Stimulated activated CD4-positive, alpha-beta T cell treated with anti-CD3 and anti-CD28 coated beads, Interleukin-15, amount 100 ng/mL, for 24 hours (primary cell): ENCODE measurements around the gene NIPSNAP2.
"Not testable (repeated sequence)": the region's sequence is repeated elsewhere in the genome, so short reads cannot be mapped to it uniquely, and the experiment has no call there.

ENCODE experiments used
- DNase-seq: peaks from one replicate; pipeline ENCODE4 v3.0.0-alpha.2; 2020

The NIPSNAP2 gene

DNA sequence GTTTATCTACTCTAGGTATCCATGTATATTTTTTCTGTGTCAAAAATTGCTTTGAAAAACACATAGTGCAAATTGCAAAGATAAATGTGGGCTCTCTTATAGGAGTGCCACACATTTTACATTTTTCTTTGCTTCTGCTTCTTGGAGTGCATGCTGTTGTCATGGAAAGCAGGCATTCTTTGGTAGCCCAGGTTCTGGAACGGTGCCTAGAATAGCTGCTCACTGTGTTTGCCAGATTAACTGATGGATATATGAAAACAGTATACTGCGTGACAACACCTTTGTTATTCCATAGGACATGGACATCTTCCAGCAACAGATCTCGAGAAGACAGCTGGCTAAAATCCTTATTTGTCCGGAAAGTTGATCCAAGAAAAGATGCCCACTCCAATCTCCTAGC is 13.4 kb downstream of the NIPSNAP2 start:
- no peak for DNase-seq

DNA sequence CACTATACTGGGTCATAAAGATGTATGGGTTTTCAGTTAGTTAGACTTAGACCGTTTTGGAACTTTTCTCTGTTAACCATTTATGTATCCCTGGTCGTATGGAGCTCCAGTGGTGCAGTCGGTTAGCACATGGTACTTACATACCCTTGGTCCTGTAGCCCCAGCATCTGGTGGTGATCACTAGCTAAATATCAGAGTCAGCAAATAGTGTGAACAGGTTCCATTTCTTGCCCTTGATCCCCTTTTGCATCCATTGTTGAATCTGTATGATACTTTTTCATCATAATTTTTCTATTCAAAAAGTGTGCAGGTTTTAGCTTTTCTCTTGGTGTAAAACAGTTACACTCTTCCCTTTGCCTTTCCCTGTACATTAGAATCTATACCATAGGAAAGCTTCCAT is 15.9 kb downstream of the NIPSNAP2 start:
- DNase-seq, result no peak

DNA sequence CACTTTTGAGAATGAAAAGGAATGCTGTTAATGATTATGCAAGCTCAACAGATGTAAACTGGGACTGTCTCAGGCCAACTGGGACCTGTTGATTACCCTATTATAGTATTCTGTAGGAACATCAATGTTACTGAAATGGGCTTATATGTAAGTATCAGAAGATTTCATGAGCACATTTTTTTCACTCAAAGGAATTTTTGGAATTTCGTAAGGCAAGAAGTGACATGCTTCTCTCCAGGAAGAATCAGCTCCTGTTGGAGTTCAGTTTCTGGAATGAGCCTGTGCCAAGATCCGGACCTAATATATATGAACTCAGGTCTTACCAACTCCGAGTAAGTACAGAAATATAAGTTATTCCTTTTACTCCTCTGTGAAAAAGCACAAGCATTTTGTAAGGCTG is 19.2 kb downstream of the NIPSNAP2 start:
- no peak for DNase-seq

DNA sequence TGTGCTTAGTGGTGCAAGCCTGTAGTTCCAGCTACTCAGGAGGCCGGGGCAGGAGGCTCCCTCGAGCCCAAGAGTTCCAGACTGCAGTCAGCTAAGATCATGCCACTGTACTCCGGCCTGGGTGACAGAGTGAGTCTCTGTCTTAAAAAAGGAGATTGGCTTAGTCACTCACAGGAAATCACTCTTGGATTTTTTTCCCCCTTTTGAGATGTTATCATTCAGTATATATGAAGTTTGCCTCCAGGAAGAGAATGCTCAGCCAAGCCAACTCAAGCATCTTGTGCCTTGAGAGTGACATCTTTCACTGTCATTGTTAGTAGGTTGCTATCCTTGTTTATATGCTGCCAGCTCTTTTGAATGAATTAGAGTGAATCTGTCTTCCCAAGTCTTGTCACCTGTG is 28.0 kb downstream of the NIPSNAP2 start:
- no peak for DNase-seq

DNA sequence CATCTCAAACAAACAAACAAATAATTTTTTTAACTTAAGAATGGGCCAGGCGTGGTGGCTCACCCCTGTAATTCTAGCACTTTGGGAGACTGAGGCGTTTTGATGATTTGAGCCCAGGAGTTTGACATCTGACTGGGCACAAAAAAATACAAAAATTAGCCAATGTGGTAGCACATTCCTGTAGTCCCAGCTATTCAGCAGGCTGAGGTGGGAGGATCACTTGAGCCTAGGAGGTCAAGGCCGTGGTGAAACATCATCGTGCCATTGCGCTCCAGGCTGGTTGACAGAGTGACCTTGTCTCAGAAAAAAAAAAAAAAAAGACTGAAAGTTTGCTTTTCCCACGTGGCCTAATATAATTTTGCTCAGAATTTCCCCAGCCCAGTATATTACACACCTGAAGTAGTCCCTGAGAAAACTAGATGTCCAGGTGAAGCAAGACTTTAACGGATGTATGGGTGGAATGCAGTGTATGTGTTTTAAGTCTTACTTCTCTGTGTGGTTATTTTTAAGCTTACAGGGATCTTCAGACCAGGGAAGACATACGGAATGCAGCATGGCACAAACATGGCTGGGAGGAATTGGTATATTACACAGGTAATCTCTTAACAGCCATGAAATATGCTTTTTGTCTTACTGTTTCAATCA is 32.6 kb downstream of the NIPSNAP2 start:
- DNase-seq, result no peak

DNA sequence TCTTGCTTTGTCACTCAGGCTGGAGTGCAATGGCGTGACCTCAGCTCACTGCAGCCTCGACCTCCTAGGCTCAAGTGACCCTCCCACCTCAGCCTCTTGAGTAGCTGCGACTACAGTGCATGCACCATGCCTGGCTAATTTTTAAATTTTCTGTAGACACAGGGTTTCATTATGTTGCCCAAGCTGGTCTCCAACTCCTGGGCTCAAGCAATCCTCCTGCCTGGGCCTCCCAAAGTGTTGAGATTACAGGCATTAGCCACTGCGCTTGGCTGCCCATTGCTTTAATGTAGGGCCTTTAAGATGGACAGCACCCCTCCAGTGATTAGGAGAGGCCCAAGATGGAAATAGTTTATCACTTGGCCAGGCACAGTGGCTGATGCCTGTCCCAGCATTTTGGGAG is 39.4 kb downstream of the NIPSNAP2 start:
- DNase-seq, result no peak

DNA sequence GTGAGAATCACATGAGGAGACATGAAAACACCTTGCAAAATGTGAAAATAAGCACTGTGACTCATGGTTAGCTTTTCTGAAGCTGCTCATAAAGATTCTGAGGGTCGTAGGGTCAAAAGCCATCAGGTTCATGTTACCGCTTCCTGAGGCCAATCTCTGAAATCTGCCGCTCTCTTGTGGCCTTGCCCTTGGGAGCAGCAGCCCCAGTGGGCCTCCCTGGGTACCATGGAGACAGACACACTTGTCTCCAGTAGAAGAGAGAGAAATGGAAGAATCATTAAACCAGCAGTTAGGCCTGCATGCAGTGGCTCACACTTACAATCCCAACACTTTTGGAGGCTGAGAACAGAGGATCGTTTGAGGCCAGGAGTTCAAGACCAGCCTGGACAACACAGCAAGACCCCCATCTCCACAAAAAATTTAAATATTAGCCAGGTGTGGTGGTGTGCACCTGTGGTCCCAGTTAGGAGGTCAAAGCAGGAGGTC is 42.8 kb downstream of the NIPSNAP2 start:
- no peak for DNase-seq

DNA sequence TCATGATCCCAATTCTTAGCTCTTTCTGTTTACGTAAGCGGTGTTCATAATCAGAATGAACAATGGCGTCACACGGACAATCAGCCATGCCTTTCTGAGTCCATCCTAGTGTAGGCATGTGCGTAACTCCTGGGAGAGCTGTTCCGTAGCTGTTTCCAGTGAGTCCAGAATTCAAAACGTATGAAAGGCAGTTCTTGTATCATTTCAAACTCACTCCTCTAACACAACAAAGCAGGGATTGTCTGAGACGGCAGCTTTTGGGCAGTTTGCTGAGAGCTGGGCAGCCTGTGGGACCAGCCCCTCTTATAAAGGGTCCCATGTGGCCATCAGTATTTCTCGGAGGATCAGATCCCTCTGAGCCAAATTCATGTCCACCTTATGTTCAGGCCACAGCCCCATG is 43.5 kb downstream of the NIPSNAP2 start:
- no peak for DNase-seq

DNA sequence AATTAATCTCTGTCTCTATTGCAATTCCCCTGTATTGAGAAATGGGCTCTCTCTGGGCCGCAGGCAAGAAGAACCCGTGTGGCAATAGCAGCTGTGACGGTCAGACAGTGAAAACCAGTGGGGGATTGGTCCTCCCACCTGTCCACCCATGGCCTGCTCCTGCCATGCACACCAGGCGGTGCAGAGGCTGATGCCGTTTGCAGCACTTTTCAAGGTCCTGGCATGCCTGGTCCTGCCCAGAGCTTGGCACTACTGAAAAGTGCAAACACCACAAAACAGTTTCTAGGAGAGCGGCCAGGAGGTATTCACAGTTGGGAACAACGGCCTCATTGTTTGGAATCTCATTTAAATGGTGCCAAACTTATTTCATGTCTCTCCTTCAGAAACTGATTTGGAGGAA is 45.3 kb downstream of the NIPSNAP2 start:
- DNase-seq, result no peak

DNA sequence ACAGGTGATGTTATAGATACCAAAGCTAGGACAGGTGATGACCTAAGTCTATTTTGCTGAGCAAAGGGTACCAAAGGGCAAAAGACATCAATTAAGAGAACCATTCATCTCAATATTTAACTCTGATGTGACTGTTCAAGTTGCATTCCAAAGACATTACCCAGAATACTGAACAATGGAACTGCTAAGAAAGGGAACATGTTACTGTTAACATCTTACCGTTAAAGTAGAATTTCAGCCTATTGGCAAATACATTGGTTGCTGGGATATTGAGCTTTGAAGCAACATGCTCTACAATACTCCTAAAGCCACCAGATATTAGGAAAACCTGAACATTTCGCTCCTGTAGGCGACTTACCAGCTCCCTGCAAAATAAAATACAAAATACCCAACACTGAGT is 52.6 kb downstream of the NIPSNAP2 start:
- DNase-seq, result not testable (repeated sequence)

DNA sequence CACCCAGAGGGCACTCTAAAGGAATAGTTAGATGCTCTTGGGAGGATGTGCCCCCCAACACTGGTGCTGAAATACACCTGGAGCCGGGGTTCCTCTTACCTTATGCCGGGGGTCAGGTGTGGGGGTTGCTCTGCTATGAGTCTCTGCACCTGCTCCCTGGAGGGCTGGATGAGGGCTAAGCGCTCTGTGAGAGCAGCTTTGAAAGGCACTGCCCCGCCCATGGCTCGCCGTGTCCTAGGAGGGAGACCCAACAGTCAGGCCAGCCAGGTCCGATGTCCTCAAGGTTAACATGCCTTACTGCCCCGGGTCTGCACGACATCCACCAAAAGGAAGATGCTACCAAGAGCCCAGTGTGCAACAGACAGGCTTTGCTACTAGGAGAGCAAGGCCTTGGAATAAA is 55.1 kb downstream of the NIPSNAP2 start:
- DNase-seq, result no peak

DNA sequence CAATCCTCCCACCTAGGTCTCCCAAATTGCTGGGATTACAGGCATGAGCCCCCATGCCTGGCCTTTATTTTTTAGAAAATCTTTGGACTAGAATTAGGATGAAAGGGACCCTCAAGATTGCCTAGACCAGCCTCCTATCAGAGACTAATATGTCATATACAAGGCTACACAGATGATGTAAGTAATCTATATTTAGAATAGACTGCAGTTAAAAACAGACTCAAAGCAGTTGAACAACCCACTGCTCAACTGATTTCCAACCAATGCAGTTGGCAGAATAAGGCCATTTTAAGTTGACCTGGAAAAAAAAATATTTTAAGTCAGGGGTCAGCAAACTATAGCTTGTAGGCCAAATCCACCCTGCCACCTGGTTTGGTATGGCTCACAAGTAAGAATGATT is 59.1 kb downstream of the NIPSNAP2 start:
- DNase-seq, result no peak

DNA sequence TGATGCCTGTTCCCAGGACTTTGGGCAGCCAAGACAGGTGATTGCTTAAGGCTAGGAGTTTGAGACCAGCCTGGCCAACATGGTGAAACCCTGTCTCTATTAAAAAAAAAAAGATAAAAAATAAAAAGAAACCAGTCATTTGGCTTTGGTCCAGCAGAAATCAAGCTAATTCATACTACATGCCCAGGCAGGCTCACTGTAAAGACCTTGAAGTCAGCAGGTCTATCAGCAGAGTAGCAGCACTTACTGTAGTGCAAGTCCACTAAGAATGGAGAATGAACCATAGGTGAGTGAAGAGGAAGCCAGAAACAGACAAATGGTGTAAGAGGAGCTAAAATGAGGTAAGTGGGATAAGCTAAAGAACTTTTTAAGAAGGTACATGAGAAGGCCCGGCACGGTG is 62.2 kb downstream of the NIPSNAP2 start:
- DNase-seq, result no peak

DNA sequence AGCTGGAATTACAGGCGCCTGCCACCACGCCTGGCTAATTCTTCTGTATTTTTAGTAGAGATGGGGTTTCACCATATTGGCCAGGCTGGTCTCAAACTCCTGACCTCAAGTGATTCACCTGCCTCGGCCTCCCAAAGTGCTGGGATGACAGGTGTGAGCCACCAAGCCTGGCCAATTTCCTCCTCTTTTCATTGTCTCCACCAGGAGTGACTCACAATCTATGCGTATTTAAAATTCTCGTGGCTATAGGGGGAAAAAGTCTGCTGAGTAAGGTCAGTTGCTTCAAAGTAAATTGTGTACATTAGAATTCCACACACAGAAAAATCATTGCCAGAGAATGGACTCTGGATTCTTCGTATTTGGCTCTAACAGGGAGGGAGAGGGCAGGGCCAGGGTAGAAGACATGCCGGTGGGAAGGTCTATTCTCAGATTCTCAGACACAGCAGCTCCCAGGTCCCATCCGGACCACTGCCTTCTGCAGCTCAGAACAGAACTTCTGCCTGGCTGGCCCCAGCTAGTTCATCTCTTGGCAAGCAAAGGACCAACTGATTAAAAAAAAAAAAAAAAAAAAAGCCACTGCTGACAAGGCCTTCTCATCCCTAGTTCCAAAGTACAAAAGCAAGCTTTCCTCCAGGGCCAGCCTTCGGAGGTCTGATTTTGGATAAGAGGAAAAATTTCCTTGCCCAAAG is 64.7 kb downstream of the NIPSNAP2 start:
- no peak for DNase-seq

DNA sequence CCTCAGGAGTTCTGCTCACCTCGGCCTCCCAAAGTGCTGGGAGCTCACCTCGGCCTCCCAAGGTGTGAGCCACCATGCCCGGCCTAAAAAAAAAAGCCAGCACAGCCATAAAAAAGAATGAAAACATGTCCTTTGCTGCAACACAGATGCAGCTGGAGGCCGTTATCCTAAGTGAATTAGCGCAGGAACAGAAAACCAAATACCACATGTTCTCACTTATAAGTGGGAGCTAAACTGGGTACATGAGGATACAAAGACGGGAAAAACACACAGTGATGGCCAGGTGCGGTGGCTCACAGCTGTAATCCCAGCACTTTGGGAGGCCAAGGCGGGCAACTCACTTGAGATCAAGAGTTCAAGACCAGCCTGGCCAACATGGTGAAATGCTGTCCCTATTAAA is 66.0 kb downstream of the NIPSNAP2 start:
- DNase-seq, result no peak

DNA sequence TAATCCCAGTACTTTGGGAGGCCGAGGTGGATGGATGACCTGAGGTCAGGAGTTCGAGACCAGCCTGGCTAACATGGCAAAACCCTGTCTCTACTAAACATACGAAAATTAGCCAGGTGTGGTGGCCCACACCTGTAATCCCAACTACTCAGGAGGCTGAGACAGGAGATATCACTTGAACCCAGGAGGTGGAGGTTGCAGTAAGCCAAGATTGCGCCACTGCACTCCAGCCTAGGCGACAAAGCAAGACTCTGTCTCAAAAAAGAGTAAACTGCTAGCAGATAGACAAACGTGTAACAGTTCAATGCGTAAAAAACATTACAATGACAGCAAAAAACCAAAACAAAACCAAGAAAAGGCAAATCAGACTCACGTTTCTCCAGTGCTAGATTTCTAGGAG is 67.2 kb downstream of the NIPSNAP2 start:
- DNase-seq, result not testable (repeated sequence)

DNA sequence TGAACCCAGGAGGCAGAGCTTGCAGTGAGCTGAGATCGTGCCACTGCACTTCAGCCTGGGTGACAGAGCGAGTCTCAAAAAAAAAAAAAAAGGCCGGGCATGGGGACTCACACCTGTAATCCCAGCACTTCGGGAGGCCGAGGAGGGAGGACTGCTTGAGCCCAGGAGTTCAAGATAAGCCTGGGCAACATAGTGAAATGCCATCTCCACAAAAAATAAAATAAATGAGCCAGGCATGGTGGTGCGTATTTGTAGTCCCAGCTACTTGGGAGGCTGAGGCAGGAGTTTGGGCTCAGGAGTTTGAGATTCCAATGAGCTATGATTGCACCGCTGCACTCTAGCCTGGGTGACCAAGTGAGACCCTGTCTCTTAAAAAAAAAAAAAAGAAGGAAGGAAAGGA is 68.2 kb downstream of the NIPSNAP2 start:
- DNase-seq, result not testable (repeated sequence)

DNA sequence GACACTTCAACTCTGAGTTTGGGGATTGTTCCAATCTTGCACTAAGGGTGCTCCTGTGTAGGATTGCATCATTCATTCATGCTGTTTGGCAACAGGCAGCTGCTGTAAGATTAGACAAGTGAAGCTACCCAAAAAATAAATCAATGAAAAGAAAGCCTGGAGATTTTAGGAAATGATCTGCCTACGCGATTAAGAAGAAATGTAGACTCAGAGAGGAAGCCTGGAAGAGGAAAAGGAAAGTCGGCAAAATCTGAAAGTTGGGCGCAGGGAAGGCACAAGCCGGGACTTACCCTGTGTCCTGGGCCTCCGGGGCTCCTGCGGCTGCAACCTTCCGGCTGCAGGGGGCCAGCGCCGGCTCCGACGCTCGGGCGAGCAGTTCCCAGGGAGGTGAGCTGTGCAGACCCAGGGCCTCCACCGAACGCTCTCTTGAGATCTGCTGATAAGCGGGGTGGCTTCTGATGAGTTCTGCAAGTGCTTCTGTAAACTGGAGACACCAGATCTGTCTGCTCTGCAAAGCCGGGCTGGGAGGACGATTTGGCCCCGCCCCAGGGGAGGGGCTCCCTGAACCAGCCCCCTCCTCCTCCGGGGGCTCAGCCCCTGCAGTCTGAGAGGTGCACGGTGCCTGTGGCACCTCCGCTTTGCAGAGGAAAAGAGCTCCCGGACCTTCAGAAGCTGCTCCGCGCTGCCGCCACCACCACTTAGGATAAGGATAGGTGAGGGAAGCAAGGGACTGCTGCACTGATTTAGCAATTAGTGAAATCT is 69.5 kb downstream of the NIPSNAP2 start:
- peak; percentile 77 for DNase-seq

DNA sequence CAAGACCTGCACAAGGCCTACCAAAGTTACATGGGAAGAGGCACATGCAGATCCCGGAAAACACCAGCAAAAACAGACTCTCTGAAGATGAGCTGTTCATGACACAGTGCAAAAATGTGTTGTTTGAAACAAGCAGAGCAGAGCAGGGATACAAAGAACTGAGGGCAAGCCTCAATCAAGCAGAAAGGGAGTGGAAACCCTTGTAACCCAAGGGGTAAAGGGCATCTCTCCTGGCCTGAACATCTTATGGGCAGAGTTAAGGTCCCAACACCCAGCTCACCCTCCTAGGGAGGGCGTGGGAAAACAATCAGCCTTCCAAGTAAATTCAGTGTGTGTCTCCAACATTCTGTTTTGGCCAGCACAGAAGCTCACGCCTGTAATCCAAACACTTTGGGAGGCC is 76.3 kb downstream of the NIPSNAP2 start:
- DNase-seq, result no peak

DNA sequence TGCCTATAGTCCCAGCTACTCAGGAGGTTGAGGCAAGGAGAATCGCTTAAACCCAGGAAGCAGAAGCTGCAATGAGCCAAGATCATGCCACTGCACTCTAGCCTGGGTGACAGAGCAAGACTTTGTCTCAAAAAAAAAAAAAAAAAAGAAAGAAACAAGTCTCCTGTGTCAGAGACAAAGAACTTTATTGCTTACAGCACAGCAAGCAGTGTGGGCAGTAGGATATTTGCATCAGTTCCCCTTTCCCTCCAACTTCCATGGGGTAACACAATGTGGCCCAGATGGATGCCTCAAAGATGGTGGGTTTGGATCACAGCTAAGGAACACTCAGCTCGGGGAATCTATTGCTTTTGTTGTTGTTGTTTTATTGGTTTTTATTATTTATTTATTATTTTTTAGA is 81.4 kb downstream of the NIPSNAP2 start:
- not testable (repeated sequence) for DNase-seq

DNA sequence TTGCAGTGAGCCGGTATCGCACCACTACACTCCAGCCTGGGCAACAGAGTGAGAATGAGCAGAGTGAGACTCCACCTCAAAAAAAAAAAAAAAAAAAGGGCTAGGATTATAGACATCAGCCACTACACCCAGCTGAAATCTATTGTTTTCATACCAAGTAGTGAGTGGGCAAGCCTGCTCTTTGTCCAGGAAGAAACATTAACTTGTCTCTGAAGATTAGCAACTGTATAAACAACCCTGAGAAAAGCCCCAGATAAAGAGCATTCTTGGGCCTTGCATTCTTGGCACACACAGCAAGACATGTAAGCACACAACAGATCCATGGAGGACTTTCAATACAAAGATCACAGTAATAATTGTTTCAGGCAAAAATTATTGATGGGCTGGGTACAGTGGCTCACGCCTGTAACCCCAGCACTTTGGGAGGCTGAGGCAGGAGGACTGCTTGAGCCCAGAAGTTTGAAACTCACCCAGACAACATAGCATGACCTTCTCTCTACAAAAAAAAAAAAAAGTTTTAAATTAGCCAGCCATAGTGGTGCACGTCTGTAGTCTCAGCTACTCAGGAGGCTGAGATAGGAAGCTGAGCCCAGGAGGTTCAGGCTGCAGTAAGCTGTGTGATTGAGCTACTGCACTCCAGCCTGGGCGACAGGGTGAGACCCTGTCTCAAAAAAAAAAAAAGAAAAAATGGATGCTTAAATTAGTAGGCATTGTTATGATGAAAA is 82.5 kb downstream of the NIPSNAP2 start:
- DNase-seq, result no peak

DNA sequence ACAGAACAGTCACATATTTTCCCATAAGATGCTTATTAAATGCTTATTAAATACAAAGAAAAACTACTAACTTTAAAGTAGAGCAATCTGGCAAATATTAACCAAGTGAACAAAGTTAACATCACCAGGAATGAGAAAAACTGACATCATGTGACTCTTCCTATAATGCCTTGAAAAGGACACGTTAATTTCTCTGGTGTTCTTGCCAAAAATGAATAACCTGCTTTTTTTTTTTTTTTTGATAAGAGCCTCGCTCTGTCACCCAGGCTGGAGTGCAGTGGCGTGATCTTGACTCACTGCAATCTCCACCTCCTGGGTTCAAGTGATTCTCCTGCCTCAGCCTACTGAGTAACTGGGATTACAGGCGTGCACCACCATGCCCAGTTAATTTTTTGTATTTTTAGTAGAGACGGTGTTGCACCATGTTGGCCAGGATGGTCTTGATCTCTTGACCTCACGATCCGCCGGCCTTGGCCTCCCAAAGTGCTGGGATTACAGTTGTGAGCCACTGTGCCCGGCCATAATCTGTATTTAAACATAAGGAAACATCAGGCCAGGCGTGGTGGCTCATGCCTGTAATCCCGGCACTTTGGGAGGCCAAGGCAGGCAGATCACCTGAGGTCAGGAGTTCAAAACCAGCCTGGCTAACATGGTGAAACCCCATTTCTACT is 83.2 kb downstream of the NIPSNAP2 start:
- not testable (repeated sequence) for DNase-seq

DNA sequence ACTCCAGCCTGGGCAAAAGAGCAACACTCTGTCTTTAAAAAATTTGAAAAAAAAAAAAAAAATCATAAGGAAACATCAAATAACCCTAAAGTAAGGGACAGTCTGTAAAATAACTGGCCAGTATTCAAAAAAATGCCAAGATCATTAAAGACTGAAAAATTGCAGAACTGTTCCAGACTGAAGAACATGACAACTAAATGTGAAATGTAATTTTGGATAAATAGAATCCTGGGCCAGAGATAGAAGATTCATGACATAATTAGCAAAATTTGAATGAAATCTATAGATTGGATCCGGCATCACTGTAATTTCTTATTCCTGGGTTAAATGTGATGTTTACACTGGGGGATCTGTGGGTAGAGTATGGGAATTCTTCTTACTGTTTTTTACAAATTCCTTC is 83.9 kb downstream of the NIPSNAP2 start:
- no peak for DNase-seq
